ENCODE measurements around the gene ZNF727.
"Not testable (repeated sequence)": the region's sequence is repeated elsewhere in the genome, so short reads cannot be mapped to it uniquely, and the experiment has no call there.

The ZNF727 gene

GRCh38 chr7:64045301-64046040 is at the start of gene ZNF727:
TSS of gene ZNF727 (plus strand) at chr7:64045434. CDS start at chr7:64045622, 188 bp downstream.
- in situ Hi-C loops (cut with MboI; ENCODE audit: low sequenced_read_pairs): no loop called here

- in situ Hi-C loops (cut with MboI; ENCODE audit: low sequenced_read_pairs): no loop called here
Measured at GRCh38 chr7:63998549-63998948, 46.7 kb upstream of the ZNF727 start, which contains the start of gene ZNF722. TSS of gene ZNF722 (plus strand) at chr7:63998849. CDS start at chr7:63998962, 113 bp downstream.

GRCh38 chr7:64015496-64015895 is 29.7 kb upstream of the ZNF727 start:
- in situ Hi-C loops (cut with MboI; ENCODE audit: low sequenced_read_pairs): not testable (repeated sequence)

GRCh38 chr7:64035388-64035787 is 9.8 kb upstream of the ZNF727 start:
- in situ Hi-C loops (cut with MboI; ENCODE audit: low sequenced_read_pairs): no loop called here

GRCh38 chr7:64037095-64037494 is 8.1 kb upstream of the ZNF727 start:
- in situ Hi-C loops (cut with MboI; ENCODE audit: low sequenced_read_pairs): no loop called here

GRCh38 chr7:64046041-64046389 is 781 bp downstream of the ZNF727 start:
- in situ Hi-C loops (cut with MboI; ENCODE audit: low sequenced_read_pairs): no loop called here

- in situ Hi-C loops (cut with MboI; ENCODE audit: low sequenced_read_pairs): not testable (repeated sequence)
Measured at GRCh38 chr7:64077837-64078698, 32.8 kb downstream of the ZNF727 start.

GRCh38 chr7:64078699-64078994 is 33.4 kb downstream of the ZNF727 start:
- in situ Hi-C loops (cut with MboI; ENCODE audit: low sequenced_read_pairs): no loop called here

GRCh38 chr7:64087501-64087900 is 42.3 kb downstream of the ZNF727 start:
- in situ Hi-C loops (cut with MboI; ENCODE audit: low sequenced_read_pairs): no loop called here

- in situ Hi-C loops (cut with MboI; ENCODE audit: low sequenced_read_pairs): not testable (repeated sequence)
Measured at GRCh38 chr7:64088863-64089262, 43.6 kb downstream of the ZNF727 start.
